Endometrial microvascular endothelial cells (primary cell): ENCODE results near the gene NPHP4. TPM values are rescaled to one million over a fixed set of nuclear protein-coding genes. Genes with fewer than 3 reads are reported as not detected.

ENCODE experiments used
- in situ Hi-C: cut with HindIII; loops from 2 replicates; pipeline ENCODE4 v1.10.0; 2017; ENCODE audit warnings: low sequenced_read_pairs, low pct_unique_long_range_greater_than_20kb; ENCODE audit errors: inconsistent ontology term
- total RNA-seq: library from RNA; depleted of rRNA; stranded (reverse); fragments of >200 nt; gene quantifications from one replicate; pipeline ENCODE4 v1.2.3, GENCODE V29; 2015; ENCODE audit errors: inconsistent ontology term

NPHP4 gene
- total RNA-seq, 1 donor from 2014 or later, result 4.2 TPM

DNA sequence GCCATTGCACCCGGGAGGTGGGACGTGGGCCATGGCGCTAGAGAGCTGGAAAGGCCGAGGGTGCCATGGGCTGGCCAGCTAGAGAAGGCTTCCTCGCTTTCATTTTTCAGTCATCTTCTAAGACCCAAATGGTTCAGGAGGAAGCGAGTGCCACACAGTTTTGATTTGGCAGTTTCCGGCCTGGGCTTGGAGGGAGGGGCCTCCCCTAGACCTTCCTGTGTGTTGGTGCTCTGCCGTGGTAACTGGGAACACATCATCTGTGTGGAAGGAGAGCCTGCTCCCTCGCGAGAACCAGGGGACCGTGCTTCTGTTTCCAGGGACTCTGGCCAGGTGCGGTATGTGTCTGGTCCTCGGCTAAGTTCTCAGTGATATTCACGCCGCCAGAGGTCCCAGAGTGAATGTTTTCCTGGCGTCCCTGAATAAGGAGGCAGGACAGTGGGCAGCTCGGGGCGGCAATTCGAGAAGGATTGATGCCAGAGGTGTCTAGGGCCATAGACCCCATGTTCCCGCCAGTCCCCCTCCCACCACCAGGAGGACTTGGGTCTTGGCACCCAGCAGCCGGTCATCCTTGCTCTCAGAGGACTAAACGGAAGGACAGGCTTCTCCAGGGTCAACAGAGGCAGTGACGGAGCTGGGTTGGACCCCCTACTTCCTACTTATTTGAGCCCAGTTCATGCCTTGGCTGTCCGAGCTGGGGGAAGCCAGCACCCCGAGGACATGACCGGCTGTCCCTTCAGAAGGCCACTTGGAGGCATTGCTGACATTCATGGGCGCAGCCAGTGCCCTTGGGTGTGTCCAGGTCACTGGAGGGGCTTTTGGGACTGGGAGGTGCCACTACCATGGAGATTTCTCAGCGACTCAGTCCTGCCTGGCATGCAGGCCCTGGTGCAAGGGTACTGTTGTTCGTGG is 2.7 kb upstream of the NPHP4 start:
- in situ Hi-C loops, result no loop called here

DNA sequence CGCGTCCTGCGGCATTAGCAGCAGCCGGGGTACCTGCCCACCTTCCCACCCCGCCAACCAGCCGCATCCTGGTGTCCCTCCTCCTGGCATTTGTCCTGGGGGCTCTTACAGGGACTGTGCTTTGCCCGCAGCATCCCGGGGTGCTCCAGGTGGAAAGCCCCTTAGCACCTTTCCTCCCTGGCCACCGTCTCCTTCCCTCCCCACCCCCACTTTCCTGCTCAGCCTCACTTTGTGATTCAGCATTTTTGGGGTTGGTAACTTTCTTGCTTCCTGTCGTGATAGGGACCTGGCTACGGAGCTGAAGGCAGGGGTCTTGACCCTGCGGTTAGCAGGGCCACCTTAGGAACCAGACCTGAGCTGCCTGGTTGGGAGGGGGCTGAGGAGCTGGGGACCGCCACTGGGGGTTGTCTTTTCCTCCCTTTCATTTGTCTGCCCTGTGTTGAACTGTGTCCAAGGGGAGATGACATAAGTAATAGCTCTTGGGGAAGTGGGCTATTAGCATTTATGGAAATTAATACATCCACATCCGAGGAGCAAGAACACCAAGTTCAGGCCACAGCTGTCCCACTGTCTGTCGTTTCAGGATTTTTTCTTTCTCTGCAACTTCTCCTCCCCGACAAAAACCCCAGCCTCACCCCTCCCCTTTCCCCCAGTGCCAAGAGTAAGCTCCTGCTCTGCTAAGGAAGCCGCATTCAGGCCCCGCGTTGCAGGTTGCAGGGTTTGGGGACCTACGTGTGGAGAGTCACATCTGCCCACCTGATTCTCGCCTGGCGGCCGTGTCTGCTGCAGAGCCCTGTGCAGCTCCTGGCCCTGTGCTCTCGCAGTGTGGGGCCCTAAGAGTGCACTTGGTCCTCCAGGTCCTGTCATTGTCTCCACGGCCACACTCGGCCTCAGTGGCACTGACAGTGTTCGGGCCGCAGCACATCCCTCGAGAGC is 1.6 kb upstream of the NPHP4 start:
- in situ Hi-C loops, result no loop called here

DNA sequence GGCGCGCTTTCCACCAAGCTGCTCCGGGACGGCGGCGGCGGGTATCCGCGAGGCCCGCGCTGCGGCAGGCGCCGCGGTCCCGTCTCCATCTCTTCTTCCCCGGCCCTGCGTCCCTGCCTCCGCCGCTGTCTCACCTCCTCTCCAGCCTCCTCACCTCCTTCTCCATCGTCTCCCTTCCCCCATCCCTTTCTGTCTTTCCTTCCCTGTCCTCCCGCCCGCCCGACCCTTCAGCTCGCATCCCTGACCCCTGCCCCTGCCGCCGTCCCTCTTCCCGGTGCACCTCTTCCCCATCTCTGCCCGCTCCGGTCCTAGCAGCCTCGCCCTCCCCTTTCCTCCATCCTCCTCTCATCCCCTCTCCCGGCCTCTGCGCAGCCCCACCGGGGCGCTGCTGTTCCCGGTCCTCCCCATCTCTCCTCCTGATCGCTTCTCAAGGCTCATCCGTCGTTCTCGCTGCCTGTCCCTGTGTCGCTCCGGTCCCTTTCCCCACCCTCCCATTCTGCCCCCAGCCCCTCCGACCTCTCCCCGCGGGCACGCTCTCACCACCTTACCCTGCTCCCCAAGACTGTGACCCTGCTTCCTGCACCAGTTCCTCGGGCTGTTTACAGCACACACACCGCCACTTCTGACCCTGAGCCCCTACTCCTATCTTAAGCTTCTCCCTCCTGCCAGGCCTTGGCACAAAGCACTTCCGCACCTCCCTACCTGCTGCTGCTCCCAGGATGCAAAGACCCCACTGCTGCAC is 760 bp upstream of the NPHP4 start:
- in situ Hi-C loops, result no loop called here

- in situ Hi-C loops, result no loop called here
Observed at GRCh38 chr1:5991381-5992025, 722 bp downstream of the NPHP4 start.

DNA sequence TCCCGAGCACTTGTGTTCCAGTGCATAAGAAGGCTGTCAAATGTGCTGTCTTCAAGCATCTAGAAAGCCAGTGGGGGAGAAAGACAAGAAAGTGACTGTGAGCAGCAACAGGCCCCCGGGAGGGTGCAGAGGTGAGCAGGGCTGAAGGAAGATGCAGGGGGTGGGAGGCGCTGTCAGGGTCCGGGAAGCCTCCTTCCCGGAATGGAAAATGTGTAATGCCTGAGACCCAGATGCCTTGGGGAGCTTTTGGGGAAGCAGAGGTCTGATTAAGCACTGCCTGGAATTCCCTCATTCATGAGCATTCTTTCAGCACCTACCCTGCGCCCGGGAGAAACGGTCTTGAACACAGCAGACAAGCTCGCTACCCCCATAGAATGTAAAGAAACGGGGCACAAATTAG is 1.3 kb downstream of the NPHP4 start:
- in situ Hi-C loops, result no loop called here

GRCh38 chr1:5989731-5990271 is 2.4 kb downstream of the NPHP4 start:
- in situ Hi-C loops, result no loop called here

DNA sequence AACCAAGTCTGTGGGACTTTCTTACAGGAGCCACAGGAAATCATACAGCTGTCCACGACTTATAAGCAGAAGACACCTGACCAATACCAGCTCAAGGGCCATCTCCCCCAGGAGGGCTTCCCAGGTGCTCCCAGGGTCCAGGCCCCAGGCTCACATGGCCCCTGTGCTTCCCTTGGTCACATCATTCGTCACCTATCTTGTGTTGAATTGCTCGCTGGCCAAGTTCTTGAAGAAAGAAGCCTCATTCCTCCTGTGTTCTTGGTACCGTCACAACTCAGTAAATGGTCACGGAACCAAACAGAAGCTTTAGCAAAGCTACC is 3.0 kb downstream of the NPHP4 start:
- in situ Hi-C loops, result no loop called here

GRCh38 chr1:5988596-5989285 is 3.5 kb downstream of the NPHP4 start:
- in situ Hi-C loops, result no loop called here

- in situ Hi-C loops, result no loop called here
Observed at GRCh38 chr1:5986018-5986417, 6.2 kb downstream of the NPHP4 start.

DNA sequence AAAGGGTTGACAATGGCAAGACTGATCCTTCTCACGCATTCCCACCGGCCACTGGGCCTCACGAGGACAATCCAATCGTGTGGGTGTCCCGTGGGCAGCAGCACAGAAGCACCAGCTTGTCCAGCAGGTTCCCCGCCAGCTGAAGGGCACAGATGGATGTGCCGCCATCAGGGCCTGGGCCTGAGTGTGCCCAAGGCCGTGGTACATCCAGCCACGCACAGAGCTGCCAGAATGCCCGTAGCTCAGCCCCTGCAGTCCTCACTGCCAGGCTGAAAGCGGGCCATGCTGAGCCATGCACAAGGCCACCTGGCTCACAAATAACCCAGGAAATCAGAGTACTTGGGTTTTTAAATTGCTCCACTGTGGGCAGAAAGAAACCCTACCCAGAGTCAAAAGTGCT is 7.0 kb downstream of the NPHP4 start:
- in situ Hi-C loops, result no loop called here

GRCh38 chr1:5983361-5984103 is 8.7 kb downstream of the NPHP4 start:
- in situ Hi-C loops, result no loop called here

DNA sequence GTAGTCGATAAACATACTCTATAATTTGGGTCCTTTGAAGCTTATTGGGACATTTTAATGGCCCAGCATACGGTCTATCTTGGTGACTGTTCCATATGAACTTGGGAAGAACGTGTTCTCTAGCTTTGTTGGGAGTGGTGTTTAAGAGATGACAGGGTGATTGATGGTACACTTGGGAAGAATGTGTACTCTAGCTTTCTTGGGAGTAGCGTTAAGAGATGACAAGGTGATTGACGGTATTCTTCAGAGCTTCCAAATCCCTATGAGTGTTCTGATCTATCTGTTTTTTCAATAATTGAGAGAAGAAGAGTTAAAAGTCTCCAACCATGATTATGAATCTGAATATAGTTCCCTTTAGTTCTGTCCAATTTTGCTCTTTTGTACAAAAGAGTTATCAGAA is 9.4 kb downstream of the NPHP4 start:
- in situ Hi-C loops, result no loop called here

DNA sequence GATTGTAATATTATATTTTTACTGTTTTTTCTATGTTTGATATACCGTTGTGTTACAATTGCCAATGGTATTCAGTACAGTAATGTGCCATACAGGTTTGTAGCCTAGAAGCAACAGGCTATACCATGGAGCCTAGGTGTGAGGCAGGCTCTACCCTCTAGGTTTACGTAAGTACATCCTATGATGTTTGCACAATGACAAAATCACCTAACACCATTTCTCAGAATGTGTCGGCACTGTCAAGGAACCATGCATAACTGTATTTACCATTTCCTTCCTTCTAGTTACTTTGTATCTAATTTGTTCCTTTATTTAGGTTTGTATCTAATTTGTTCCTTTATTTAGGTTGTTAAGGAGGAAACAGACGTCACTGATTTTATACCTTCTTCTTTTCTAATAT is 9.9 kb downstream of the NPHP4 start:
- in situ Hi-C loops, result no loop called here

- in situ Hi-C loops, result no loop called here
Observed at GRCh38 chr1:5981009-5981380, 11.2 kb downstream of the NPHP4 start.

- in situ Hi-C loops, result no loop called here
Observed at GRCh38 chr1:5980314-5981008, 11.8 kb downstream of the NPHP4 start.

GRCh38 chr1:5979536-5980313 is 12.5 kb downstream of the NPHP4 start:
- in situ Hi-C loops, result no loop called here
